Measurements from ENCODE around the gene PRAMEF7.
"Not testable (repeated sequence)": the region's sequence is repeated elsewhere in the genome, so short reads cannot be mapped to it uniquely, and the experiment has no call there.

GRCh38 chr1:12898170-12898569 is 18.2 kb upstream of the PRAMEF7 start, which contains the start of gene PRAMEF10:
- TF ChIP-seq, protein P1, sequence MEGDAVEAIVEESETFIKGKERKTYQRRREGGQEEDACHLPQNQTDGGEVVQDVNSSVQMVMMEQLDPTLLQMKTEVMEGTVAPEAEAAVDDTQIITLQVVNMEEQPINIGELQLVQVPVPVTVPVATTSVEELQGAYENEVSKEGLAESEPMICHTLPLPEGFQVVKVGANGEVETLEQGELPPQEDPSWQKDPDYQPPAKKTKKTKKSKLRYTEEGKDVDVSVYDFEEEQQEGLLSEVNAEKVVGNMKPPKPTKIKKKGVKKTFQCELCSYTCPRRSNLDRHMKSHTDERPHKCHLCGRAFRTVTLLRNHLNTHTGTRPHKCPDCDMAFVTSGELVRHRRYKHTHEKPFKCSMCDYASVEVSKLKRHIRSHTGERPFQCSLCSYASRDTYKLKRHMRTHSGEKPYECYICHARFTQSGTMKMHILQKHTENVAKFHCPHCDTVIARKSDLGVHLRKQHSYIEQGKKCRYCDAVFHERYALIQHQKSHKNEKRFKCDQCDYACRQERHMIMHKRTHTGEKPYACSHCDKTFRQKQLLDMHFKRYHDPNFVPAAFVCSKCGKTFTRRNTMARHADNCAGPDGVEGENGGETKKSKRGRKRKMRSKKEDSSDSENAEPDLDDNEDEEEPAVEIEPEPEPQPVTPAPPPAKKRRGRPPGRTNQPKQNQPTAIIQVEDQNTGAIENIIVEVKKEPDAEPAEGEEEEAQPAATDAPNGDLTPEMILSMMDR (IDR thresholded peaks at IDR 0.05), result not testable (repeated sequence)
- TF ChIP-seq POLR2A, EP300 (IDR thresholded peaks at IDR 0.05): not testable (repeated sequence)
